HepG2 (cell line): Measurements from ENCODE around the gene CDRT15. TPM values are rescaled to one million over a fixed set of nuclear protein-coding genes. Genes with fewer than 3 reads are reported as not detected.

Experiments used
- ATAC-seq: fragments of 200-7000 bp; cut with Tn5 transposase; 3 replicates; pipeline ENCODE4 v1.9.1; 2020; ENCODE audit warnings: mild to moderate bottlenecking, moderate library complexity
- BruUV-seq: library from RNA; stranded (reverse); fragments of 400-500 nt; replicated peaks from 2 replicates; lab custom pipeline; 2021; lab: Mats Ljungman, UMichigan
- CTCF ChIA-PET: fragments of 300-600 bp; formaldehyde crosslinking; extraction: SDS; loops from one replicate; lab custom pipeline; 2021; ENCODE audit warnings: low total read pairs, inconsistent platforms, low intra/inter-chr PET ratio; lab: Yijun Ruan, JAX
- POLR2A ChIA-PET: fragments of 350-600 bp; sonication (Branson Sonifier 250); formaldehyde crosslinking; loops from one replicate; lab custom pipeline; 2020; ENCODE audit warnings: antibody characterized with exemption, inconsistent platforms; lab: Yijun Ruan, JAX
- DNase-seq: peaks from one replicate; pipeline ENCODE4 v3.0.0-alpha.2; 2015; ENCODE audit warnings: low spot score
- FAIRE-seq: peaks from 3 replicates; lab custom pipeline; 2011; peaks lifted over from hg19 to GRCh38; lab: Jason Lieb, UNC
- H2AFZ ChIP-seq: one replicate; pipeline ENCODE4 v1.6.1; 2011; ENCODE audit warnings: low read length, inconsistent platforms
- H3K27ac ChIP-seq: fragments of 300-600 bp; 3 replicates; pipeline ENCODE4 v1.8.0; 2011; ENCODE audit warnings: mixed run types, mild to moderate bottlenecking, mixed read lengths, low read length, inconsistent platforms; ENCODE audit not compliant: insufficient read depth; ENCODE audit errors: extremely low read length
- H3K27me3 ChIP-seq, 2 experiments: fragments of 200-600 bp in 1 of 2; 2 replicates in 1 of 2; 3 replicates in 1 of 2; pipeline versions ENCODE4 v1.6.0 to v1.8.0; 2011; ENCODE audit warnings: low read length in 2 of 2, mild to moderate bottlenecking in 2 of 2, moderate library complexity in 2 of 2, inconsistent platforms in 1 of 2; ENCODE audit not compliant: insufficient read depth in 2 of 2, control insufficient read depth in 1 of 2
- H3K36me3 ChIP-seq, 2 experiments: fragments of 200-600 bp in 1 of 2; replicated peaks in 1 of 2; 2 replicates in 1 of 2; 3 replicates in 1 of 2; pipeline versions ENCODE4 v1.5.1 to v1.8.0; 2011; ENCODE audit warnings: low read length in 2 of 2, inconsistent platforms in 1 of 2; ENCODE audit not compliant: insufficient read depth in 2 of 2, control insufficient read depth in 1 of 2
- H3K4me1 ChIP-seq: 2 replicates; pipeline ENCODE4 v1.5.1; 2012; ENCODE audit warnings: low read length, inconsistent platforms; ENCODE audit not compliant: insufficient read depth
- H3K4me2 ChIP-seq: 2 replicates; pipeline ENCODE4 v1.6.0; 2011; ENCODE audit warnings: low read depth, low read length, inconsistent platforms
- H3K4me3 ChIP-seq, 3 experiments: fragments of 200-600 bp in 1 of 3; sonication (generic), shearing (Covaris generic) in 1 of 3; replicated peaks in 1 of 3; 2 replicates each; pipeline ENCODE4 v1.5.1; 2011 to 2016; ENCODE audit warnings: low read length in 3 of 3, inconsistent platforms in 2 of 3, low read depth in 2 of 3, mild to moderate bottlenecking in 2 of 3, control low read depth in 1 of 3, mixed read lengths in 1 of 3; ENCODE audit not compliant: insufficient read depth in 1 of 3
- H3K79me2 ChIP-seq: one replicate; pipeline ENCODE4 v1.6.1; 2011; ENCODE audit warnings: low read length, inconsistent platforms; ENCODE audit not compliant: insufficient read depth
- H3K9ac ChIP-seq: 2 replicates; pipeline ENCODE4 v1.6.0; 2011; ENCODE audit warnings: mild to moderate bottlenecking, low read depth, low read length, inconsistent platforms; ENCODE audit not compliant: insufficient read depth
- H3K9me3 ChIP-seq: 2 replicates; pipeline ENCODE4 v1.5.1; 2012; ENCODE audit warnings: mild to moderate bottlenecking, low read length
- H4K20me1 ChIP-seq: 2 replicates; pipeline ENCODE4 v1.6.0; 2011; ENCODE audit warnings: inconsistent platforms, mild to moderate bottlenecking, low read length, moderate library complexity; ENCODE audit not compliant: insufficient read depth
- MEIS1 ChIP-seq: sonication (generic); formaldehyde crosslinking; IDR thresholded peaks from 2 replicates; pipeline ENCODE4 v1.9.0; 2021; ENCODE audit warnings: mild to moderate bottlenecking, missing genetic modification reagents, moderate library complexity, borderline replicate concordance
- NR2F2 ChIP-seq: IDR thresholded peaks from 2 replicates; pipeline ENCODE4 v1.6.1; 2012; ENCODE audit warnings: low read depth, inconsistent platforms, borderline replicate concordance
- RBM22 ChIP-seq: fragments of 200-400 bp; formaldehyde crosslinking; optimal IDR thresholded peaks from 2 replicates; pipeline ENCODE3; 2017; ENCODE audit warnings: mild to moderate bottlenecking, low read length, moderate library complexity
- TFAP4 ChIP-seq: sonication (generic); IDR thresholded peaks from 2 replicates; pipeline ENCODE4 v1.6.1; 2016; ENCODE audit warnings: low read depth, borderline replicate concordance
- THAP7 ChIP-seq: sonication (generic); formaldehyde crosslinking; IDR thresholded peaks from 2 replicates; pipeline ENCODE4 v1.8.1; 2023; ENCODE audit warnings: mild to moderate bottlenecking, missing genetic modification reagents
- ZNF569 ChIP-seq: sonication (generic); formaldehyde crosslinking; IDR thresholded peaks from 2 replicates; pipeline ENCODE4 v1.5.0; 2020; ENCODE audit warnings: mild to moderate bottlenecking, missing genetic modification reagents, moderate library complexity, borderline replicate concordance
- ZNF737 ChIP-seq: sonication (generic); formaldehyde crosslinking; IDR thresholded peaks from 2 replicates; pipeline ENCODE4 v1.5.0; 2020; ENCODE audit warnings: missing genetic modification reagents, mild to moderate bottlenecking, borderline replicate concordance
- ZNF788 ChIP-seq: sonication (generic); formaldehyde crosslinking; IDR thresholded peaks from 2 replicates; pipeline ENCODE4 v1.5.0; 2020; ENCODE audit warnings: mild to moderate bottlenecking, missing genetic modification reagents, borderline replicate concordance
- WGBS: methylation state at CpG from one replicate; pipeline ENCODE4 v1.1.6; 2017; ENCODE audit warnings: low lambda C conversion rate; 5-methylcytosine and 5-hydroxymethylcytosine counted together
- in situ Hi-C: cut with HindIII; loops from 2 replicates; pipeline ENCODE4 v1.10.0; 2017; ENCODE audit warnings: low pct_unique_long_range_greater_than_20kb; ENCODE audit not compliant: extremely low pct_ligation_motif_present
- intact Hi-C: fragments of 100-400 bp; cut with micrococcal nuclease; formaldehyde crosslinking; loops from one replicate; pipeline ENCODE4 v1.10.0; 2022; ENCODE audit not compliant: unreplicated experiment
- polyA plus RNA-seq, 8 experiments: library from polyadenylated mRNA; depleted of rRNA in 3 of 8; stranded (reverse) in 7 of 8; unstranded in 1 of 8; fragments of >200 nt; fragmentation: Illumina TruSeq in 4 of 8; extraction: Trizol in 4 of 8; gene quantifications; 2 replicates each; pipeline versions ENCODE4 v1.2.1 to v1.2.3, GENCODE V29; 2011 to 2016; ENCODE audit warnings: low read depth in 4 of 8, missing spikeins in 1 of 8, mixed read lengths in 1 of 8; ENCODE audit not compliant: insufficient read depth in 1 of 8
- total RNA-seq, 5 experiments: library from RNA; depleted of rRNA; stranded (reverse); fragments of >200 nt; fragmentation: Illumina TruSeq; extraction: Trizol; gene quantifications; 2 replicates each; pipeline ENCODE4 v1.2.3, GENCODE V29; 2016; ENCODE audit warnings: low read depth in 1 of 5
- TF ChIP-seq, protein P1 (sequence below): sonication (generic); formaldehyde crosslinking; IDR thresholded peaks from 2 replicates; pipeline ENCODE4 v1.5.1; 2020; ENCODE audit warnings: mild to moderate bottlenecking, missing genetic modification reagents, borderline replicate concordance
- TF ChIP-seq, protein P2 (sequence below): sonication (generic); formaldehyde crosslinking; IDR thresholded peaks from 2 replicates; pipeline ENCODE4 v1.5.0; 2020; ENCODE audit warnings: mild to moderate bottlenecking, missing genetic modification reagents, moderate library complexity

Gene CDRT15
- total and polyA plus RNA-seq, 2 of the 13 experiments (the other 11 are each of a cell fraction or from before 2014, with no cell fraction given) = not detected

- no peak for TF ChIP-seq ZNF737 (CRISPR knock-in tag)
- TF ChIP-seq, protein P1, sequence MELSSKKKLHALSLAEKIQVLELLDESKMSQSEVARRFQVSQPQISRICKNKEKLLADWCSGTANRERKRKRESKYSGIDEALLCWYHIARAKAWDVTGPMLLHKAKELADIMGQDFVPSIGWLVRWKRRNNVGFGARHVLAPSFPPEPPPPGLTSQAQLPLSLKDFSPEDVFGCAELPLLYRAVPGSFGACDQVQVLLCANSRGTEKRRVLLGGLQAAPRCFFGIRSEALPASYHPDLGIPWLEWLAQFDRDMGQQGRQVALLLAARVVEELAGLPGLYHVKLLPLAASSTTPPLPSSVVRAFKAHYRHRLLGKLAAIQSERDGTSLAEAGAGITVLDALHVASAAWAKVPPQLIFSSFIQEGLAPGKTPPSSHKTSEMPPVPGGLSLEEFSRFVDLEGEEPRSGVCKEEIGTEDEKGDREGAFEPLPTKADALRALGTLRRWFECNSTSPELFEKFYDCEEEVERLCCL = no peak
- no peak for TF ChIP-seq THAP7 (CRISPR knock-in tag)
- TF ChIP-seq, protein P2, sequence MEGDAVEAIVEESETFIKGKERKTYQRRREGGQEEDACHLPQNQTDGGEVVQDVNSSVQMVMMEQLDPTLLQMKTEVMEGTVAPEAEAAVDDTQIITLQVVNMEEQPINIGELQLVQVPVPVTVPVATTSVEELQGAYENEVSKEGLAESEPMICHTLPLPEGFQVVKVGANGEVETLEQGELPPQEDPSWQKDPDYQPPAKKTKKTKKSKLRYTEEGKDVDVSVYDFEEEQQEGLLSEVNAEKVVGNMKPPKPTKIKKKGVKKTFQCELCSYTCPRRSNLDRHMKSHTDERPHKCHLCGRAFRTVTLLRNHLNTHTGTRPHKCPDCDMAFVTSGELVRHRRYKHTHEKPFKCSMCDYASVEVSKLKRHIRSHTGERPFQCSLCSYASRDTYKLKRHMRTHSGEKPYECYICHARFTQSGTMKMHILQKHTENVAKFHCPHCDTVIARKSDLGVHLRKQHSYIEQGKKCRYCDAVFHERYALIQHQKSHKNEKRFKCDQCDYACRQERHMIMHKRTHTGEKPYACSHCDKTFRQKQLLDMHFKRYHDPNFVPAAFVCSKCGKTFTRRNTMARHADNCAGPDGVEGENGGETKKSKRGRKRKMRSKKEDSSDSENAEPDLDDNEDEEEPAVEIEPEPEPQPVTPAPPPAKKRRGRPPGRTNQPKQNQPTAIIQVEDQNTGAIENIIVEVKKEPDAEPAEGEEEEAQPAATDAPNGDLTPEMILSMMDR (CRISPR knock-in tag) = peak; percentile 50
- TF ChIP-seq TFAP4 = no peak
- TF ChIP-seq MEIS1 (CRISPR knock-in tag) = no peak
- TF ChIP-seq NR2F2 = no peak
- no peak for TF ChIP-seq ZNF788
These were observed 24.9 kb downstream of the CDRT15 start (continued) for GRCh38 chr17:14211801-14212200.

GRCh38 chr17:14211246-14211645, 25.4 kb downstream of the CDRT15 start:
- in situ Hi-C loops (no loop called here), intact Hi-C loops (no loop called here)
- no peaks in the 10 kb centered on the region for H3K79me2 ChIP-seq
- TSS peak; percentile 17 for BruUV-seq
- TF ChIP-seq RBM22 (peak; percentile 23), ZNF569 (CRISPR knock-in tag) (no peak)
- DNase-seq = no peak
- H3K27me3 ChIP-seq = no peaks in the 10 kb centered on the region
- WGBS = 99% methylated on average over 4 of the region's 4 CpGs
- POLR2A ChIA-PET = no interaction called here
- no peak for ATAC-seq
- peaks cover 2 to 5% of the 10 kb centered on the region in 2 experiments; a peak in 1 of 5 replicates for H3K36me3 ChIP-seq
- no peak overlapping the region for H3K27ac ChIP-seq
- no peak overlapping the region for H3K4me2 ChIP-seq
- no peak for FAIRE-seq
- CTCF ChIA-PET = no interaction called here
- H4K20me1 ChIP-seq = no peaks in the 10 kb centered on the region
- H2AFZ ChIP-seq = no peak overlapping the region
- H3K4me3 ChIP-seq = no peak overlapping the region
- peaks cover 3% of the 10 kb centered on the region; the same call in 1 of the 2 replicates for H3K9me3 ChIP-seq
- no peak overlapping the region for H3K9ac ChIP-seq
- peaks cover 26% of the 10 kb centered on the region for H3K4me1 ChIP-seq
